Head of caudate nucleus (tissue), 42 donors: Measurements from ENCODE around the gene SYDE1.

Experiments
- DNase-seq, 42 donors: peaks; one replicate each; pipeline versions ENCODE4 v3.0.0 to v3.0.0-alpha.2; 2020 to 2021; ENCODE audit warnings: mixed read lengths in 7 of 42
- intact Hi-C: fragments of 100-400 bp; cut with DNase I; formaldehyde crosslinking; loops from one replicate; pipeline ENCODE4 v1.15.0; 2022

Gene SYDE1

GRCh38 chr19:15105044-15105443 lies 2.2 kb upstream of the SYDE1 start:
- intact Hi-C loops = no loop called here
- no peak for DNase-seq

GRCh38 chr19:15108145-15108844 lies 1.1 kb downstream of the SYDE1 start:
- intact Hi-C loops = no loop called here
- no peak for DNase-seq

GRCh38 chr19:15108845-15109767 lies 1.9 kb downstream of the SYDE1 start:
- intact Hi-C loops = no loop called here

GRCh38 chr19:15109768-15110417 lies 2.7 kb downstream of the SYDE1 start:
- intact Hi-C loops = no loop called here
- no peak for DNase-seq

More at GRCh38 chr19:15108845-15109767, 1.9 kb downstream of the SYDE1 start:
- DNase-seq = no peak

GRCh38 chr19:15110418-15110815 lies 3.2 kb downstream of the SYDE1 start:
- intact Hi-C loops = no loop called here
- DNase-seq = no peak

- intact Hi-C loops = no loop called here
- DNase-seq = no peak
Measured at GRCh38 chr19:15111758-15112157, 4.6 kb downstream of the SYDE1 start.

- intact Hi-C loops = no loop called here
- peak in 1 of 42 donors; percentile 28 for DNase-seq
Measured at GRCh38 chr19:15112385-15112784, 5.2 kb downstream of the SYDE1 start.

- no peak for DNase-seq
Measured at GRCh38 chr19:15113245-15114152, 6.3 kb downstream of the SYDE1 start.

GRCh38 chr19:15114153-15114540 lies 6.9 kb downstream of the SYDE1 start:
- DNase-seq = peak in 2 of 42 donors; percentile 10 to 61
- intact Hi-C loops = no loop called here

More at GRCh38 chr19:15113245-15114152, 6.3 kb downstream of the SYDE1 start:
- intact Hi-C loops = no loop called here

- DNase-seq = peak in 27 of 42 donors; percentile 24 to 75 (median 47)
Measured at GRCh38 chr19:15115080-15115479, 7.9 kb downstream of the SYDE1 start.

GRCh38 chr19:15115762-15116615 lies 8.8 kb downstream of the SYDE1 start:
- intact Hi-C loops = no loop called here
- no peak for DNase-seq

More at GRCh38 chr19:15115080-15115479, 7.9 kb downstream of the SYDE1 start:
- intact Hi-C loops = no loop called here

GRCh38 chr19:15116856-15117255 lies 9.7 kb downstream of the SYDE1 start:
- no peak for DNase-seq
- intact Hi-C loops = no loop called here

GRCh38 chr19:15118248-15118647 lies 11.0 kb downstream of the SYDE1 start:
- intact Hi-C loops = no loop called here

GRCh38 chr19:15118789-15119494 lies 11.7 kb downstream of the SYDE1 start:
- intact Hi-C loops = no loop called here
- no peak for DNase-seq

More at GRCh38 chr19:15118248-15118647, 11.0 kb downstream of the SYDE1 start:
- DNase-seq = no peak

- intact Hi-C loops = loop anchor here (10.0 kb wide), 1 partner anchor 324 kb away; the partner anchor contains the start of gene WIZ
- DNase-seq = no peak
Measured at GRCh38 chr19:15120135-15121026, 13.2 kb downstream of the SYDE1 start.
